GM18505 (cell line): Measurements from ENCODE around the gene FAXC.

ENCODE experiments used
- ATAC-seq: cut with Tn5 transposase; IDR thresholded peaks from one replicate; pipeline ENCODE4 v1.9.1; 2021; ENCODE audit not compliant: unreplicated experiment
- POLR2A ChIP-seq: IDR thresholded peaks from 4 replicates; pipeline ENCODE4 v1.6.1; 2011; ENCODE audit warnings: borderline replicate concordance; ENCODE audit not compliant: insufficient read depth, insufficient read length; ENCODE audit errors: extremely low read depth

The FAXC gene

GRCh38 chr6:99349171-99350141, at the start of gene FAXC:
TSS of gene FAXC (minus strand) at chr6:99349674. CDS start at chr6:99349372, 302 bp downstream.
- TF ChIP-seq POLR2A, result no peak
- peak; percentile 61 for ATAC-seq

GRCh38 chr6:99397287-99397686, 47.8 kb upstream of the FAXC start:
- ATAC-seq, result no peak
- no peak for TF ChIP-seq POLR2A

DNA sequence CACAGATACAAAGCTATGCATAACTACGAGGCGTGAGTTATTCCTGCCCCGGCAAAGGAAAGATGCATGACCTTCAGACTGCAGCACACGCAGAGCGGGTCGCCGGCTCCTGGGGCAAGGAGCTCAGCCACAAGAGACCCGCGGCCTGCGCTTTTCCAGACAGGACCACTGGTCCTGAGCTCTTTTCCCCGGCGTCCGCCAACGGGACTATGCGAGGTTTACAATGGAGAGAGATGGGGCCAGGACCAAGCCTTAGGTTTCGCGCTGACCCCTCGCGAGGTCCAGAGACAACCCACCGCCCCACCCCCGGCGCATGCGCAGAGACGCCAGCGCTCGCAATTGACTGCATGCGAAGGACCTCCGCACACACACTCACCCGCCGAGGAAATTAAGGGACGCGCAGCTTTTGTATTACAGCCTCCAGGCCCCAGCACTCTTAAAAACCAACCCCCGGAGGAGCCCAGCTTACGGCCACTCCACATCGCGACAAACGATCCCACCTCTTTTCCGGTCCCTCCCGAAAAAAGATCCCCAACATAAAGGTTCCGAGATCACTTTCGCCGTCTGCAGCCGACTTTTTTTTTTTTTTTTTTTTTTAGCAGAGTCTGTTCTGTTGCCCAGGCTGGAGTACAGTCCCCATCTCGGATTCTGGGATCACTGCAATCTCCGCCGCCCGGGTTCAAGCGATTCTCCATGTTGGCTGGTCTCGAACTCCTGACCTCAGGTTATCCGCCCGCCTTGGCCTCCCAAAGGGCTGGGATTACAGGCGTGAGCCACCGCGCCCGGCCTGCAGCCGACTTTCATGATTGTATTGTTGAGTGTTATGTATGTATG, 44.4 kb upstream of the FAXC start, which contains the start of gene COQ3:
Gene COQ3 (minus strand): TSS at position 498 of the 834 bp plus-strand sequence. CDS start 16 bp downstream, at position 482.
- peak; percentile 80 for ATAC-seq
- peak; percentile 70 for TF ChIP-seq POLR2A

DNA sequence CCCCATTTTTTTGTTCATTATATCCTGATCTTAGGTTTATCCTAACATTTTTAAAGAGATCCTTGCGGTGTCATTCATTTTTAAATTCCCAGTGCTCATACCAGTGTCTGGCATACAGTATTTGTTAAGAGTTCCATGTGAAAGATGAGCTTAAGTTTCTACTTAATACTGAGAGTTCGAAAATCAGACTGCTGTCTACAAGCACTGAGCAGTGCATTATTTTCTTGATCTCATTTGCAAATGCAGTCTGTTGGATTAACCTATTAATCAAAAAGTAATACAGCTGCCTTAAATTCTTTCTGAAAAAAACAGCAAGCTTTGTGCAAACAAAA, 43.9 kb upstream of the FAXC start:
- TF ChIP-seq POLR2A, result no peak
- peak; percentile 22 for ATAC-seq

DNA sequence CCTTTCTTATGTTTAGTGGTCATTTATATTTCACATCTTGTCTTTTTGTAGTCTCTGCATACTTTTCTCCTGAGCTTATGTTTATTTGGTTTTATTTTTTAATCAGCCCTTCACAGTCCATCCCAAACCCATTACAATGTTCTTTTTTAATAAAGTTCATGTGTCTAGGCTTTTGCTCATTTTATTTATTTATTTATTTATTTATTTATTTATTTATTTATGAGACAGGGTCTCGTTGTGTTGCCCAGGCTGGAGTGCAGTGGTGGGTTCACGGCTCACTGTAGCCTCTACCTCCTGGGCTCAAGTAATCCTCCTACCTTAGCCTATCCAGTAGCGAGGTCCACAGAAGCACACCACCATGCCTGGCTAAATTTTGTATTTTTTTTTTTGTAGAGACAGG, 41.4 kb upstream of the FAXC start:
- ATAC-seq, result no peak
- TF ChIP-seq POLR2A, result no peak

DNA sequence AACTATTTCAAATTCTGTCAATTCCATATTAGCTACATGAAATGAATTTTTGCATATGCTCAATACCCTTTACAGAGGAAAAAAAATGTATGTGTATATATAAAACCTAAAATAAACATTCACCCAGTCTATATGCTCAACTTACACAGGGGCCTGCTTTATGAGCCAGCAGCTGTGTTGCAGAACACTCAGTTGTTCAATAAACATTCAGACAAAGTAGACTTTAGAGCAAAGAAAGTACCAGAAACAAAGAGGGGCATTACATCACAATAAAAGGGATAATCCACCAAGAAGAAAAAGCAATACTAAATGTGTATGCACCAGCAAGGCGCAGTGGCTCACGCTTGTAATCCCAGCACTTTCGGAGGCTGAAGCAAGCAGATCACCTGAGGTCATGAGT, 35.0 kb upstream of the FAXC start:
- no peak for ATAC-seq
- no peak for TF ChIP-seq POLR2A

GRCh38 chr6:99378636-99379035, 29.2 kb upstream of the FAXC start:
- ATAC-seq, result no peak

DNA sequence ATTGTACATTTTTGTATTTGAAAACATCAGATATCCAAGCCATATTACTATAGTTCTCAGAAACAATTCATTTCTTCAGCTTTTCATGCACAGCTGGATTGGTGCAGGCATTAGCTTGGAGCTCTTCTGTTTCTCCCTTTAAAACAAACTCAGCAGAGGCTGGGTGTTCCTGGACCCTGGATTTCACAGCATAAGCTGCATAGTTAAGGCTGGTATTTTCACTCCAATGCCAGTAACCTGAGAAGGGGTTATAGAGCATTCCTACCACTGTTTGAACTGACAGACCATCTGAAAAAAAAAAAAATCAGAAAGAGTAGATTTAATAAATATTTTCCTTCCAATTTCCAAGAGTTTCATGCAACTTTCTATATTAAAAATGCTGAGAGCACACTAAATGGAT, 20.1 kb upstream of the FAXC start:
- no peak for TF ChIP-seq POLR2A
- ATAC-seq, result no peak

More at GRCh38 chr6:99378636-99379035, 29.2 kb upstream of the FAXC start:
- no peak for TF ChIP-seq POLR2A

GRCh38 chr6:99366852-99367251, 17.4 kb upstream of the FAXC start:
- no peak for ATAC-seq
- no peak for TF ChIP-seq POLR2A

- peak; percentile 80 for ATAC-seq
These were observed 14.6 kb upstream of the FAXC start for GRCh38 chr6:99364026-99364425.

DNA sequence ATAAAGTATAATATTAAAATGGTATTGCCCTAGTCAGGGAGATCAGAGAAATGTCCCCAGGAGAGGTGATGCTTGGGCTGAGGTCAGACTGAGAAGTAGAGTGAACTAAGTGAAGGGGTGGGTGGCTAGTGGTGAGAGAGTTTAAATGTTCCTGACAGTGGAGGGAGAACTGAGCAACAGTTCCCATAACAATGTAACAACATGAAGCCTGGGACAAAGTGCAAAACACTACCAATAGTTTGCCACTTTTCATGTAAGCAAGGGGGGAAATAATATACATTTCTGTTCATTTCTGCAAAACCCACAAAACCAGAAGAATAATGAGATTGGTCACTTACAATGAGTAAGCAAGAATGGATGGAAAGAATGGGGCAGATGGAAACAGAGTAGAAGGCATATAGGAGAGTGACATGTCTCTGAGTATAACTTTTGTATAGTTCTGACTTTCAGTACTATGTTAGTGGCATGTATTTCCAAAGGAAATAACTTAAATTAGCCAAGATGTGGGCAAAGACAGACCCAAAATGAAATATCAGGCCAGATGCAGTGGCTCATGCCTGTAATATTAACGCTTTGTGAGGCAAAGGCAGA, 13.3 kb upstream of the FAXC start:
- TF ChIP-seq POLR2A, result no peak
- no peak for ATAC-seq

More at GRCh38 chr6:99364026-99364425, 14.6 kb upstream of the FAXC start:
- TF ChIP-seq POLR2A, result no peak

DNA sequence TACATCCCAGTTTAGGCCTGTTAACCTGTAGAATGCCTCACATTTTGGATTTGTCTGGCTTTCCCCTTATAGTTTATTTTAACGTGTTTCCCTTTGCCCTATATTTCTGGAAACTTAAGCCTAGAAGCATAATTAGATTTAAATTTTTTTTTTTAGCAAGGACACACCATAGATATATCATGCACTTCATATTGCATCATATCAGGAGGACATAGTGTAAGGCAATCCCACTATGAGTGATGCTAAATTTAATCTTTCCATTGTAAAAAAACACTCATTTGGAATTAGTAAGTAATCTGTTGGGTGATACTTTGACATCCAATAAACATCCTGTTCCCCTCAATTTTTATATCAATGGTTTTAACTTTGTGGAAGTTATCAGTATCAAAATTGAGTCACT, 10.3 kb upstream of the FAXC start:
- no peak for TF ChIP-seq POLR2A
- no peak for ATAC-seq

DNA sequence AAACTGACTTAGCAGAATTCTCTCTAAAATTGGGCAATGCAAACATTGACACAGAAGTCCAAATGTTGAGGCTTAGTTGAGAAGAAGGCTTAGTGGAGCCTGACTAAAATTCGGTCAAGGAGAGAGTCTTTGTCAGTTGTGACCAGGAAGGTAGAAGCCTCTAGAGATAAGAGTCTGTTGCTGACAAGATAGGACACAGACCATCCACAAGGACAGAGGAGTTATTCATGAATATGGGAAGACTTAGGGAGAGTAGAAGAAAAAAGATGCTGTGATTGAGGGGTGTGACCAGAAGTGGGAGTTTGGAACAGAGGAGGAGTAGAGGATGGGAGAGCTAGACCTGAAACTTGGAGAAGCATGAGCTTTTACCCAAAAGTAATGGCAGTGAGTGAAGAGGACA, 7.2 kb upstream of the FAXC start:
- no peak for TF ChIP-seq POLR2A
- no peak for ATAC-seq
